NCI-H1694 (cell line): Measurements from ENCODE around the gene HIVEP3.

Experiments
- DNase-seq: peaks from one replicate; lab custom pipeline; 2025; lab: John Stamatoyannopoulos, UW

The HIVEP3 gene

GRCh38 chr1:41650028-41650880, 268.5 kb downstream of the HIVEP3 start:
- DNase-seq = no peak

DNA sequence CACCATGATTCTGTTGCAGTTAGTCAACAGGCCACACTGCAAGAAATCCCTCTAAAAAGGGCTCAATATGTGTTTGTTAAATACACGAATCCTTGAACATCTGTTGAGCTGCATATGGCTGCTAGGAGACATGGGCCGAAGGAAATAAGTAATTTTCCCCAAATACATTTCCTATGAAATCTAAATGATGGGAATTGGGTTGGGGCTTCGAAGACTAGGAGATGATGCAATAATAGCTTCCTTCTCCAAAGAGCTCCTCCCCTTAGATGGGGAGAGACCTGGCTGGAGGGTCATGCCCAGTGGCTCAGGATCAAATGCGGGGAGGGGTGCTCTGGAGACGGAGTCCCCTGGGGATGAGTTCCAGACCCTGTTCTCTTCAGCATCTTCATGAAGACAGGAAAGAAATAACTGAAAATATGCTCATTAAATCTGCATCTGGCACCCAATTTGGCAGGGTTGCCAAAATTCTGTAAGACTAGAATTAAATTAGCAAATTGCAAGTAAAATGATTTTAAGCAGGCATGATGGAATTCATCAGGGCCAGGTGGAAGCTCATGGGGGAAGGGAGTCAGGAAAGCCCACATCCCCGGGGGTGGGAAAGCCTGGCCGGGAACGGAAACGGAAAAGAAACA, 269.2 kb downstream of the HIVEP3 start:
- DNase-seq = no peak

GRCh38 chr1:41648844-41649243, 269.9 kb downstream of the HIVEP3 start:
- DNase-seq = no peak

- DNase-seq = no peak
These were observed 270.5 kb downstream of the HIVEP3 start for GRCh38 chr1:41648230-41648629.

DNA sequence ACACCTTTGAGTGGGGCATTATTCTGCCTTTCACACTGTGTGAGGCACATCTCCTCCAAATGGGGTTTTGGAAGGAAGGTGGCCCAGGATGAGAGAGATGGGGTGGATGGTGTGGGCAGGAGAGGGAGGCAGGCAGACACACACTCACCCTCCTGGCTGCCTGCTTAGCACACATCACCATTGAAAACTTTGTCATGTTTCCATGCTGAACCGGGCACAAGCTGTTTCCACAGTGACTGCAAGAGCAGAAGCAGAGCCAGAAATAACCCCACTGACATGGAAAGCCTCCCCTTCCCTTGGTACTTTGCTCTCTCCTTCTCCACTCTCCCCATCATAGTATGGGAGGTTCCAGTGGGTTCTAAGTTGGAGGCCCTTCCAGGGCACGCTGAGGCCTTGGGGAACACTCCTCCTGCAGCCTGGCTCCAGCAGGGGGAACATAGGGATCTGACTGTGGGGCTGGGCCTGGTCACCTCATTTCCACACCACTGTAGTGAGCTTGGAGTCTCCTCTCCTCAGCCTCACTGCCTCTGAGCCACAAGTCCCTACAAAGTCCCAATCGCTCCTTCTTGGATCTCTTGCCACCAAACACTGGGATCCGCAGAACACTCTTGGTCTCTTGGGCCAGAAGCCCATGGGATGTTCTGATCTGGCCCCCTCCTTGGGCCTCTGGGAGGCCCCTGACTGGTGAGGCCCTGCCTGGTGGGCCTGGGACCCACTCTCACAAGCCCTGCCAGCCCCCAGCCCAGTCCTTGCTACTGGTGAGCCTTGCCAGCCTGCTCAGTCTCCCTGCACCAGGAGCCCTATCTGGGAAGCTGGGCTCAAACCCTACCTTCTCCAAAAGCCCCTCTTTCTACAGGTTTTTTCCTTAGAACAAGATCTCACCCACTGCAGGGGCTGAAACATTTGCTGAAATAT, 271.2 kb downstream of the HIVEP3 start:
- no peak for DNase-seq

- no peak for DNase-seq
These were observed 272.5 kb downstream of the HIVEP3 start for GRCh38 chr1:41646186-41646585.

- DNase-seq = no peak
These were observed 273.7 kb downstream of the HIVEP3 start for GRCh38 chr1:41645062-41645461.

DNA sequence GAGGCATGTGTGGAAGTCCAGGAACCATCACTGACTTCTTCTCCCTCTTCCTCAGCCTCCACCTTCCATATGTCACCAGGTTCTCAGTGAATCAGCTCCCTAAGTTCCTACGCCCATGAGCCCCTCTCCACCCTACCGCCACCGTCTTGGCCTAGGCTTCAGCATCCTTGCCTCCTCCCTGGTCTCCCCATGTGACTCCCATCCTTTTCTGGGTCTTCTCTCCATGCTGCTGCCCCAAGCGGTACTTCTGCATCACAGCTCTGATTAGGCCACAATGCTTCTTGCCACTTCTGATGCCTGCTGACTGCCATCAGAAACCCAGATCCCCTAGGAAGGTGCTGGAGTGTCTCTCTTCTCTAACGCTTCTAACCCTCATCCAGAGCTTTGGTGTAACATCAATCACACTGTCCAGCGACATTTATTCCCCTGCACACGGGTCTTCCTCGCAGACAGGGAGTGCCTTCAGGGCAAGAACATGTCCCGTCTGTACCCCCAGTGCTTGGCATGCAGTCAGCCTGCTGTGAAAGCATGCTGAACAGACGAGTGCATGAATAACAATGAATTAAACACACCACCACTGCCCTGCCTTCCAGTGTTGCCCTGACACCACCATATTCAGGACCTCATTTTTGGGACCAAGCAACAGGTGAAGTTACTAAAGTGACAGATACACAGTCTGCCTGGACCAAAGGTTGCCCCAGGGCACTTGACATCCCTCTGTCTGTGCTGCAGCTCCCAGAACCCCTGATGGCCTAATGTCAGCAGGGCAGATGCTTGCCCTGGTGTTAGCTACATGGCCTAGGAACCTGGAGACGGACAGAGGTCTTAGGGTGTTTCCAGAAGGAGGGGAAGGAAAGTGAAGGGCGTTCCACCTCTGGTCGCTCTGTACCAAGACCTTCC, 275.6 kb downstream of the HIVEP3 start:
- DNase-seq = no peak

DNA sequence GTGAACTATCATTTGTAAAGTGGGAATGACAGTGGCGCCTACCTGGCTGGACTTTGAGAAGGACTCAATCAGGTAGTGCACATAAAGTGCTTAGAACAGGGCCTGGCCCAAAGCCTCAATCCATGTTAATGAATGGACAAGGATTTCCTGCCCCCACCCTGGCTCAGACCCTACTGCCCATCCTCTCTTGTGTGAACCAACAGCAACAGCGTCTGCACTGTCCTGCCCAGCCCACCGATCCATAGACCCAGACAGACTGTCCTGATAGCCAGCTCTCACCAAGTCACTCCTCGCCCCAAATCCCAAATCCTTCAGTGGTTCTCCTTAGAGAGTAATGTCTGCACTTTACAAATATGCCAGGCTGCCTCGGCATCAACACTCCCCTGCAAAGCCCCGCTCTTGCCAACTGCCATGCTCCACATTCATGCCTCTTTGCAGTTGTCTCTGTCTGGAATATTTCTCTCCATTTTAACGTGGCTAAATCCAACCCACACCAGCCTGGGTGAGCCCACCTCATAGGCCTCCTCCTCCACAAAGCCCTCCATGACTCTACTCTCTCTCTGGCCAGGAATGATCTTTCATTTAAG, 276.7 kb downstream of the HIVEP3 start:
- DNase-seq = no peak

GRCh38 chr1:41641475-41641814, 277.3 kb downstream of the HIVEP3 start:
- no peak for DNase-seq

- no peak for DNase-seq
These were observed 277.8 kb downstream of the HIVEP3 start for GRCh38 chr1:41640756-41641474.

- no peak for DNase-seq
These were observed 278.5 kb downstream of the HIVEP3 start for GRCh38 chr1:41640141-41640751.

DNA sequence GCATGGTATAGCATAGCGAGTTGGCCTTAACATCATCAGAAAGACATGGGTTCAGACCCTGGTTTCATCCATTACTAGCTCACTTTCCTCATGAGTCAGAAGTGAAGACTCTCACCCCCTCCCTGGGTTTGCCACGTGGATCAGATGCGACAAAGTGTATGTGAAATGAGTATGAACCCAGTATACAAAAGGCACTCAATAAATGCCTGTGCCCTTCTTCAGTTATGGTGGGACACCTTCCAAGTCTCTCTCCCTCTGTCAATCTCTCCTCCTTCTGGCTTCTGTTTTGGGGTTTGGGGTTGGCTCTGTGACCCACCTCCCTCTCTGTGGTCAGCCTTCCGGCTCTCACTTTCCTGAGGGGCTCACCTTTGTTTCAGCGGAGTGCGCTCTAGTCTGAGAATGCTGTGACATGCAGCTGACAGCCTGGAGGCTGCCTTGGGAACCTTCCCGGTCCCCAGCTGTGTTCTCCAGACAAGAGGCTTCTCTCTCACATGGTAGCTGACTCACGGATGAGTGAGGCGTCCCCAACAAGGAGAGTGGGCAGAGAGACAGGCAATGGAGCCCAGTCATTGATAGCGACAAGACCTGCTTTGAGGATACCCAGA, 279.3 kb downstream of the HIVEP3 start:
- DNase-seq = no peak

DNA sequence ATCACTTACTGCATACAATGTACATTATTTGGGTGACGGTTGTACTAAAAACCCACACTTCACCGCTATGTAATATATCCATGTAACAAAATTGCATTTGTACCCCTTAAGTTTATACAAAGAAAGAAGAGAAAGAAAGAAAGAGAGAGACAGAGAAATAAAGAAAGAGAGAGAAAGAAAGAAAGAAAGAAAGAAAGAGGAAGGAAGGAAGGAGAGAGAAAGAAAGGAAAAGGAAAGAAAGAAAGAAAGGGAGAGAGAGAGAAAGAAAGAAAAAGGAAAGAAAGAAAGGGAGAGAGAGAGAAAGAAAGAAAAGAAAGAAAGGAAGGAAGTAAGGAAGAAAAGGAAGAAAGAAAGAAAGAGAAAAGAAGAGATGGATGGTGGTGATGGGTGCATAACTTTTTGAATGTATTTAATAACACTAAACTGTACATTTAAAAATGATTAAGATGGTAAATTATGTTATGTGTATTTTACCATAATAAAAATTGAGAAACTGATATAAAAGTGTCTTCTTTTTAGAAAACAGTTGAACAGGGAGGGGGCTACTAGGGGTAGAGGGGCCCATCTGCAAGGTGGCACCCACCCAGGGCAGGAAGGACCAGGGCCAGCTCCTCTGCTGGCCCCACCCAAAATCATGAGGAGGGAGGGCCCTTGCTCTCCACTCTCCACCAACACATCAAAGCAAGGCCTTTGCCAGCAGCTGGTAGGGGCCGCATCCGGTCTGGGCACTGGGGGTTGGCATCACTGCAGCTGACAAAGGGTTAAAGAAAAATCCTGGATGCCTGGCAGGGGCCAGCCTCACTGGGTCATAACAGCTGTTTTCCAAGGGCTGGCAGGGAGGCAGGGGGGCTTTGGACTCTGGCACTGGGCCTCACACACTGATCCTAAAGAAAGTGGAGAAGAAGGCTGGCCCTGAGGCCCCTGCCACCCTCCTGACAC, 280.4 kb downstream of the HIVEP3 start:
- DNase-seq = no peak

GRCh38 chr1:41637367-41637766, 281.4 kb downstream of the HIVEP3 start:
- DNase-seq = no peak

DNA sequence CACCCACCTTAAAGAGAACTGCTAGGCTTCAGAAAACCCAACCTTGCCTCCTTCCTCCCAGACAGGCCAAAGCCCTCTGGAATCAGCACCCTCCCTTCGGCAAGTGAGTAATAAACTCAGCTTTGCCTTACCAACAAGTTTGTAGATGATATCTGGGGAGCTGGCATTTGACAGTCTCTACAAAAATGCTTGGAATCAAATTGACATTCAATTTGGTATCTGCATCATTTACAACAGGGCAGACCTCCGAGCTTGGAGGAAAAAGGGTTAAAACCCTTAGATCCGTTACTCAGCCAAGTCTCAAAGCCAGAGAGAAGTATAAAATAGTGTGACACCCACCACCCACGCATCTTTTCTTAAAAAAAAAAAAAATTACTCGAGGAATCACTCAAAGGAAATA, 285.0 kb downstream of the HIVEP3 start:
- no peak for DNase-seq

DNA sequence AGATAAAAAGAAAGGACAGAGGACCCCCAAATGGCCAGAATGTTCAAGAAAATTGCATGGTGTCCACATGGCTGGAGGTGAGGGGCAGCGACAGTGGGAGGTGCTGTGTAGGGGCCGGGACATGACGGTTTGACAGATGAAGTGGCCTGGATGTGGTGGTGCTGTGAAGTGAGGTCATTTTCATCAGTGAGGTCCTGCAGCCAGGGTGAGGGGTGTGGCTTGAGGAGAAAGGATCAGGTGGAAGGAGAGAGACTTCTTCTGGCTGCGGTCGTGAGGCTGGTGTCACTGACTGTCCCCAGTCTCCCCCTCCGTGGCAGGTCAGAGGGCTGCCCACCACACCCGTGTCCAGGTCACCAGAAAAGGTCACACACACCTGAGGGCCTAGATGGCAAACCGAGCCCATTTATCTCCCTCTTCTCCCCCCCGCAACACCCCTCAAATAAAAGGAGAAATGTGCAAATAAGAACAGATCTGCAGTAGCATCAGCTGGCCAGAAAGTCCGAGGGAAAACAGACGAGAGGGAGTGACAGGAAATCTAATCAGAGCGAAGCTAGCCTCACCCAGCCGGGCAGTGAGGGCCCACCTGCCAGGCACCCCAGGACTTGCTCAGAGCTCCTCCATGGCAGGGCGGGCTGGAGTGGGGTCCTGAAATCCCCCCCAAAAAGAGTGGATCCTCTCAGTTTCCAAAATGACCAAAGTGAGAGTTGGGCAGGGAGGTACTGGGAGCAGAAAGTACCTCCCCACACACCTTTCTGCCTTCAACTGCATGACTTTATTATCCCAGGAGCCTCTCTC, 285.7 kb downstream of the HIVEP3 start:
- DNase-seq = no peak

DNA sequence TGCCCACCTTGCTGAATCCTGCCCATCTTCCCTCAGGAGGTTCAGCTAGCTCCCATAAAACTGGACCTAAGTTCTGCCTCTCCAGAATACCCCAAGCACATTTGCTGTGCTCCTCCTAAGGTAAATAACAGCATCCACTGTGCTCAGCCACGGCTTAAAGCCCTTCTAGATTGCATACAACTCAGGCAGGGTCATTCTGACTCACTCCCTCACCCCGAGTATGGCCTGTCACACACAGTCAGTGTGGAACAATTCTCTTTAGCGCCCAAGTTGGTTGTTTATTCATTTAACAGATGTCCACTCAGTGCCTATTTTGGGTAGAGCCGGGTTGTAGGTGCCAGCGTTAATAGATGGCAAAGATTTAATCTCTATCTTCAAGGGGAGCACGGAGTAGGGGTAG, 286.8 kb downstream of the HIVEP3 start:
- DNase-seq = no peak
